GM12864 (cell line): Measurements from ENCODE around the gene CFAP97.

Experiments
- DNase-seq: peaks from one replicate; pipeline ENCODE4 v3.0.0-alpha.2; 2011; ENCODE audit warnings: low read depth
- H3K4me3 ChIP-seq: 2 replicates; pipeline ENCODE4 v1.5.1; 2011; ENCODE audit warnings: mild to moderate bottlenecking, low read depth, low read length, control low read depth
- CTCF ChIP-seq: IDR thresholded peaks from 2 replicates; pipeline ENCODE4 v1.5.1; 2011; ENCODE audit warnings: low read depth, mild to moderate bottlenecking, moderate library complexity, low read length, control low read depth, inconsistent platforms; ENCODE audit errors: missing control alignments

The CFAP97 gene

GRCh38 chr4:185151296-185151695 lies 52.5 kb downstream of the CFAP97 start:
- no peak for DNase-seq
- TF ChIP-seq CTCF = no peak

GRCh38 chr4:185149392-185149791 lies 54.4 kb downstream of the CFAP97 start:
- DNase-seq = no peak
- TF ChIP-seq CTCF = no peak
- no peak overlapping the region for H3K4me3 ChIP-seq

More at GRCh38 chr4:185151296-185151695, 52.5 kb downstream of the CFAP97 start:
- H3K4me3 ChIP-seq = no peak overlapping the region

GRCh38 chr4:185145572-185145971 lies 58.2 kb downstream of the CFAP97 start:
- TF ChIP-seq CTCF = no peak

GRCh38 chr4:185144601-185145240 lies 59.1 kb downstream of the CFAP97 start:
- no peak overlapping the region; the same call in 1 of the 2 replicates for H3K4me3 ChIP-seq
- no peak for TF ChIP-seq CTCF
- DNase-seq = no peak

More at GRCh38 chr4:185145572-185145971, 58.2 kb downstream of the CFAP97 start:
- no peak overlapping the region for H3K4me3 ChIP-seq
- DNase-seq = no peak

GRCh38 chr4:185143601-185143969 lies 60.2 kb downstream of the CFAP97 start:
- H3K4me3 ChIP-seq = peak overlapping the region; percentile 87
- TF ChIP-seq CTCF = no peak
- no peak for DNase-seq

GRCh38 chr4:185142912-185143600 lies 60.7 kb downstream of the CFAP97 start, which contains the start of gene SLC25A4:
TSS of gene SLC25A4 (plus strand) at chr4:185143266. CDS start at chr4:185143373, 107 bp downstream.
- TF ChIP-seq CTCF = peak; percentile 52
- peak; percentile 42 for DNase-seq
- peak within 1 kb of the TSS; percentile 87 for H3K4me3 ChIP-seq
